OCI-M2 (cell line): Measurements from ENCODE around the gene SRGAP1.
"Not testable (repeated sequence)": the region's sequence is repeated elsewhere in the genome, so short reads cannot be mapped to it uniquely, and the experiment has no call there.

Source experiments
- DNase-seq: peaks from one replicate; lab custom pipeline; 2025; ENCODE audit not compliant: unreplicated experiment; lab: John Stamatoyannopoulos, UW

Gene SRGAP1

GRCh38 chr12:64147875-64148274, 303.4 kb downstream of the SRGAP1 start:
- DNase-seq: no peak

GRCh38 chr12:64154677-64155076, 310.2 kb downstream of the SRGAP1 start:
- DNase-seq: no peak

DNA sequence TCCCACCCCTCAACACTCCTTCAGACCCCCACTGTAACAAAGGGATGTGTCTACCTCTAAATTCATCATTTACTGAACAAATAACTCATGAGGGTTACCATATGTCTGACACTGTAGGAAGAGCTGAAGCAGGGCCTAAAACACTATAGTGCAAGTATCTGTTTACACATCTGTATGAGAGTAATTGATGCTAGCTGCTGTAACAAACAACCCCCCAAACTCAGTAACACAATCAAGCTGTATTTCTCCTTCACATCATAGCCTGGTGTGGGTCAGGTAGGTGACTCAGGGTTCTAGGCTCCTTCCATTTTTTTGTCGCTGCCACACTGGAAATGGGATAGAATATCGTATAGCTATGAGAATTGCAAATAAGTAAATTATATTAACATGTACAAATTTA, 312.6 kb downstream of the SRGAP1 start:
- DNase-seq: no peak

- no peak for DNase-seq
These were observed 315.7 kb downstream of the SRGAP1 start for GRCh38 chr12:64160021-64160710.

DNA sequence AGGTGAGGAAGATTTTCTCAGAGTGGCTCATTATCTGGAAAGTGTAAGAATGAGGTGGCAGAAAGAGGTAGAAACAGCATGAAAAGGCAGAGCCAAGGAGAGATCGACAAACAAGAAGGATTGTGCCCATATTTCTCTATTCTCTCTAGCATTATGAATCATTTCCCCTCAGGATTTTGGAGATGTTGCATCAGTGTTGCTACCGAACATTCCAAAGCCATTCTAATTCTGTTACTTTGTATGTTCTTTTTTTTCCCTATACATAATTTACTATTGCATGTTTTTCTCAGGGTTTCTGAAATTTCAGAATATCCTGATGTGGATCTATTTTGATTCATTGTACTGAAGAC, 316.2 kb downstream of the SRGAP1 start:
- no peak for DNase-seq

- not testable (repeated sequence) for DNase-seq
These were observed 322.1 kb downstream of the SRGAP1 start for GRCh38 chr12:64166606-64167005.

GRCh38 chr12:64167041-64167440, 322.5 kb downstream of the SRGAP1 start:
- not testable (repeated sequence) for DNase-seq

DNA sequence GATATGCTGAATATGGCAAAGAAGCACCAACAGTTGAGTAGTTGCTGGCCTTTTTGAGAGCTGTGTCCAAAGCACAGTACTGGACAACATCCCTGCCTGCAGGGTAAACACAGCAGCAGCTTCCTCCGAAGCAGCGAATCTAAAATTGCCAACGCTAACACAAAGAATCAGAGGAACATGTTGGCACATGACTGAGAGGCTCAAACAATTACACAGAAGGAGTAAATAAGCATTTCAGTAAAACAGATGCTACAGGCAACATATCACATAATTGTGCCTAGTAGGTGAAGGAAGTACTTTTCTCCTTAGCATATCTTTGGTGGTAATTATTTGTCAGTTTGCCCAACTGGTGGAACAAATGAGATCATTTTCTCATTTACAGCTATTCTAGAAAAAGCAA, 325.5 kb downstream of the SRGAP1 start:
- DNase-seq: no peak

GRCh38 chr12:64170730-64171129, 326.2 kb downstream of the SRGAP1 start:
- DNase-seq: no peak

GRCh38 chr12:64171715-64172114, 327.2 kb downstream of the SRGAP1 start:
- DNase-seq: no peak

DNA sequence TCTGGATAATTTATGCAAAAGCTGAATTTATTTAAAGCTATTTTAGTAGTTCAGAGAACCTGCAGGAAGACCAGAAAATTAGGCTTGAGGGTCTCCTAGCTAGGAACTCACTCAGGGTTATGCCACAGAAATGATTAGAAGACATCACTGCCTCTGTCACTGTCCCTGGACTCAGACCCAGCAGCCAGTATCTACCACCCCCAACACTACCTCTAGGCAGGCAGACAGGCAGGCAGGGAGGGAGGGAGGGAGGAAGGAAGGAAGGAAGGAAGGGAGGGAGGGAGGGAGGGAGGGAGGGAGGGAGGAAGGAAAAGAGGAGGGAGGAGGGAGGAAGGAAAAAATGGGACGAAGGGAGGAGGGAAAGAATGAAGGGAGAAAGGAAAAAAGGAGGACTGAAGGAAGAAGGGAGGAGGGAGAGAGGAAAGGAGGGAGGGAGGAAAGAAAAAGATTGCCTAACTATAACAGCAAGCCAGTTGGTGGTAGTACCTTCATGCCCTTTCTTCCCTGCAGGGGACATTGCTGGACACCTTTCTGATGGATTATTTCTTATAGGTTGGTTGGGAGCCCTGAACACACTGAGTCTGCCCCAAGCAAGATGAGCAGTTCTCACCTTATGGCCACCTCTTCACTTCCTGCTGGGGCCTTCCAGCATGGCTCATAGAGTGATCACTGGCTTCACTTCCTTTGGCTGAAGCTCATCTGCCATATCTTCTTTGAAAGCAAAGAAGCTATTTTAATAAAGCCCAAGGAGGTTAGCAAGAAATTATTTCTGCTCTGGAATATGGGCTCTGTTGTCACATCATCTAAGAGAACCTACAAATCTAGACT, 327.9 kb downstream of the SRGAP1 start:
- DNase-seq: no peak

DNA sequence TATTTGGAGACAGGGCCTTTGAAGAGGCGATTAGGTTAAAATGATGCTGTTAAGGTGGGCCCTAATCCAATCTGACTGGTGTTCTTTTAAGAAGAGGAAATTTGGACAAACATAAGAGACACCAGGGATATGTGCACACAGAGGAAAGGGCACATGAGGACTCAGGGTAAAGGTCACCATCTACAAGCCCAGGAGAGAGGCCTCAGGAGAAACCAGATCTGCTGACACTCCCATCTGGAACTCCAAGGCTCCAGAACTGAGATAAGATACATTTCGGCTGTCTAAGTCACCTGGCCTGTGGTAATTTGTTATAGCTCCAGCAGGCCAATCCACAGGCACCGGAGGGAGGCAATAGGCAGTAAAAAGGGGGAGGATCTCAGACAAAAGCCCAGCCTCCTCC, 329.0 kb downstream of the SRGAP1 start:
- DNase-seq: no peak

- DNase-seq: no peak
These were observed 330.9 kb downstream of the SRGAP1 start for GRCh38 chr12:64175254-64175945.

GRCh38 chr12:64177001-64177400, 332.5 kb downstream of the SRGAP1 start:
- DNase-seq: no peak

GRCh38 chr12:64178122-64178521, 333.6 kb downstream of the SRGAP1 start:
- DNase-seq: no peak

GRCh38 chr12:64180951-64181350, 336.5 kb downstream of the SRGAP1 start:
- DNase-seq: no peak

DNA sequence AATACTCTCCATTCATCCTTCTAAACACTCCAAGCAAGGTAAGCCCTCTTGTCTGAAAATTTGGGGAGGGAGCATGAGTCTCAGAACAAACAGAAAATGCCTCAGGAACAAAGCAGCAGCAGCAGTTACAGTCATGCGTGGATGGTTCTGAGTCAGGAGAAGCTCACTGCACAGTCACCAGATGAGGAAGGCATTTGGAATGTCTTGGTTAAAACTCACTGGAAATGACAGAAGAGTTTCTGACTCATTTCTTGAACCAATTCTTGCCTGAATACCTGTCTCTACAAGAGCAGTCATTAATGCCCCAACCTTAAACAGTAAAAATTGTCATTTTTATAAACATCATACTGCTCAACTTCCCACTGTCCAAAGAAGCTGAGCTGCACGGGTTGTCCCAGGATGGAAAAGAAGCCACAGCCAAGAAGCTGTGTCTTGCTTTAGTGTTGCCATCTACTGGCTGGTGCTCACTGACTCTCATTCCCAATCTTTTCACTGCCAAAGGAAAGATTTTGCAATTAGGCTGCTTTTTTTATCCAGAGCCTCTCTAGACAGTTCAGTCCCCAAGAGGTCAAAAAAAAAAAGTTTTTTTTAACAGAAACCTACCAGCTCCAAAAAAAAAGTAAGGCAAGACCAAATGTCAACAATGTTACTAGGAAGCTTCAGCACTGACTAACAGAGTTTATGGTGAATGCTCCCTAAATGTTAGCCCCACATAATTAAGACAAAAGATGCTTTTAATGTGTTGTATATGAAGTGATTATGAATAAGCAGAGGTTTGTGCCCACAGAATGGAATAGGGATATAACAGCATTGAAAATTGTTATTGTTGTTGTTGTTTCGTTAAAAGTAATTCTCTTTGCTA, 337.2 kb downstream of the SRGAP1 start:
- no peak for DNase-seq

- DNase-seq: no peak
These were observed 339.7 kb downstream of the SRGAP1 start for GRCh38 chr12:64184216-64184615.

GRCh38 chr12:64186789-64187188, 342.3 kb downstream of the SRGAP1 start:
- DNase-seq: no peak

- DNase-seq: no peak
These were observed 342.9 kb downstream of the SRGAP1 start for GRCh38 chr12:64187370-64187769.

GRCh38 chr12:64187794-64188193, 343.3 kb downstream of the SRGAP1 start:
- no peak for DNase-seq
